GM18498 (cell line): ENCODE measurements around the gene AGAP1.

Source experiments
- ATAC-seq: cut with Tn5 transposase; IDR thresholded peaks from one replicate; pipeline ENCODE4 v1.9.1; 2021; ENCODE audit warnings: mild to moderate bottlenecking, moderate library complexity; ENCODE audit not compliant: unreplicated experiment

The AGAP1 gene

GRCh38 chr2:235654103-235654813, 160.4 kb downstream of the AGAP1 start:
- no peak for ATAC-seq

- no peak for ATAC-seq
Measured at GRCh38 chr2:235658351-235659174, 164.7 kb downstream of the AGAP1 start.

GRCh38 chr2:235659767-235660322, 166.0 kb downstream of the AGAP1 start:
- no peak for ATAC-seq

GRCh38 chr2:235660484-235661082, 166.7 kb downstream of the AGAP1 start:
- ATAC-seq, result no peak

GRCh38 chr2:235661167-235661937, 167.5 kb downstream of the AGAP1 start:
- ATAC-seq, result no peak

- ATAC-seq, result no peak
Measured at GRCh38 chr2:235661952-235662351, 168.1 kb downstream of the AGAP1 start.

GRCh38 chr2:235663875-235664274, 170.0 kb downstream of the AGAP1 start:
- ATAC-seq, result no peak

- ATAC-seq, result no peak
Measured at GRCh38 chr2:235665661-235666212, 171.9 kb downstream of the AGAP1 start.

GRCh38 chr2:235666213-235666781, 172.5 kb downstream of the AGAP1 start:
- ATAC-seq, result no peak

GRCh38 chr2:235668782-235669181, 174.9 kb downstream of the AGAP1 start:
- no peak for ATAC-seq

GRCh38 chr2:235669269-235669831, 175.5 kb downstream of the AGAP1 start:
- no peak for ATAC-seq

- ATAC-seq, result no peak
Measured at GRCh38 chr2:235669983-235670962, 176.4 kb downstream of the AGAP1 start.

- ATAC-seq, result no peak
Measured at GRCh38 chr2:235670974-235671787, 177.3 kb downstream of the AGAP1 start.

- no peak for ATAC-seq
Measured at GRCh38 chr2:235672720-235673119, 178.9 kb downstream of the AGAP1 start.

GRCh38 chr2:235674146-235674545, 180.3 kb downstream of the AGAP1 start:
- ATAC-seq, result no peak

- no peak for ATAC-seq
Measured at GRCh38 chr2:235674812-235675211, 181.0 kb downstream of the AGAP1 start.

GRCh38 chr2:235675678-235676535, 182.1 kb downstream of the AGAP1 start:
- no peak for ATAC-seq
